Activated T-cell treated with anti-CD3 and anti-CD28 coated beads, Interleukin-2, amount 50 U/mL, for 48 hours (primary cell): ENCODE data around the gene VPREB3.

Experiments
- DNase-seq, 2 experiments: peaks; one replicate each; pipeline ENCODE4 v3.0.0-alpha.2; 2020

The VPREB3 gene

GRCh38 chr22:23754220-23754919 is at the start of gene VPREB3:
TSS of gene VPREB3 (minus strand) at chr22:23754425. CDS start at chr22:23754363, 62 bp downstream.
- no peak for DNase-seq

- DNase-seq, result no peak
These were observed 49.0 kb upstream of the VPREB3 start for GRCh38 chr22:23803001-23803819.

GRCh38 chr22:23801886-23802377 is 47.7 kb upstream of the VPREB3 start:
- DNase-seq, result no peak

- DNase-seq, result no peak
These were observed 47.1 kb upstream of the VPREB3 start for GRCh38 chr22:23801238-23801821.

GRCh38 chr22:23800297-23801237 is 46.3 kb upstream of the VPREB3 start:
- DNase-seq, result no peak

- no peak for DNase-seq
These were observed 42.2 kb upstream of the VPREB3 start for GRCh38 chr22:23796461-23796860.

GRCh38 chr22:23793326-23793725 is 39.1 kb upstream of the VPREB3 start:
- DNase-seq, result no peak

- no peak for DNase-seq
These were observed 37.8 kb upstream of the VPREB3 start for GRCh38 chr22:23791738-23792645.

GRCh38 chr22:23790819-23791737 is 36.9 kb upstream of the VPREB3 start:
- DNase-seq, result no peak

- DNase-seq, result no peak
These were observed 35.4 kb upstream of the VPREB3 start for GRCh38 chr22:23789638-23790037.

GRCh38 chr22:23789121-23789520 is 34.9 kb upstream of the VPREB3 start:
- DNase-seq, result no peak

- DNase-seq, result no peak
These were observed 33.7 kb upstream of the VPREB3 start for GRCh38 chr22:23787910-23788309.

GRCh38 chr22:23787600-23787896 is 33.3 kb upstream of the VPREB3 start:
- DNase-seq, result no peak

GRCh38 chr22:23786752-23787599 is 32.8 kb upstream of the VPREB3 start, which contains the start of gene SMARCB1:
TSS of gene SMARCB1 (plus strand) at chr22:23786966. CDS start at chr22:23787170, 204 bp downstream.
- DNase-seq, result peak; percentile 94 to 95

- peak in 1 of 2 experiments; percentile 41 for DNase-seq
These were observed 32.1 kb upstream of the VPREB3 start for GRCh38 chr22:23786261-23786710.

- no peak for DNase-seq
These were observed 30.0 kb upstream of the VPREB3 start for GRCh38 chr22:23784215-23784732.

- DNase-seq, result no peak
These were observed 29.3 kb upstream of the VPREB3 start for GRCh38 chr22:23783265-23784150.

- no peak for DNase-seq
These were observed 28.5 kb upstream of the VPREB3 start for GRCh38 chr22:23782703-23783102.
